Right lung (tissue), 10 donors: ENCODE data around the gene RUNX2. TPM values are rescaled to one million over a fixed set of nuclear protein-coding genes. Genes with fewer than 3 reads are reported as not detected.
"Not testable (repeated sequence)": the region's sequence is repeated elsewhere in the genome, so short reads cannot be mapped to it uniquely, and the experiment has no call there.

Experiments
- DNase-seq, 2 donors: peaks; one replicate each; pipeline ENCODE4 v3.0.0-alpha.2; 2013
- long read RNA-seq, 8 donors: transcript quantifications; one replicate each; lab custom pipeline, GENCODE V29; 2026
- polyA plus RNA-seq, 5 donors: library from polyadenylated mRNA; unstranded; fragments of 120-200 nt; gene quantifications; one replicate each; pipeline versions ENCODE4 v1.2.1 to v1.2.3, GENCODE V29; 2013; ENCODE audit warnings: inconsistent platforms in 1 of 5, low replicate concordance in 1 of 5; ENCODE audit not compliant: insufficient read length in 5 of 5, insufficient read depth in 1 of 5

The RUNX2 gene
- 1 to 10 TPM; 1.8 to 3.9 (median 3.3) TPM for polyA plus RNA-seq
- long read RNA-seq, donor 1: 0 reads
- long read RNA-seq, donor 2: 0 reads
- long read RNA-seq, donor 3, partial matches to known transcripts: 0 of 2 reads
- long read RNA-seq, donor 3, other reads (novel, unspliced or antisense): 0 of 2 reads
- long read RNA-seq, donor 4: 0 reads
- long read RNA-seq, donor 5: 0 reads
- long read RNA-seq, donor 6: 0 reads
- long read RNA-seq, donor 7: 0 reads
- long read RNA-seq, donor 8, full-length matches to known transcripts: 1 of 1 reads
- long read RNA-seq, donor 8, partial matches to known transcripts: 0 of 1 reads
- long read RNA-seq, donor 8, other reads (novel, unspliced or antisense): 0 of 1 reads

- peak; percentile 21 to 28 for DNase-seq
These were observed at the start of gene RUNX2 for GRCh38 chr6:45327956-45328522. Gene RUNX2 (plus strand): TSS chr6:45328330. CDS start chr6:45328727, 397 bp downstream.

- no peak for DNase-seq
These were observed 49.8 kb upstream of the RUNX2 start for GRCh38 chr6:45278367-45278766.

GRCh38 chr6:45286707-45287106 lies 41.4 kb upstream of the RUNX2 start:
- DNase-seq: not testable (repeated sequence)

GRCh38 chr6:45289751-45290514 lies 38.2 kb upstream of the RUNX2 start:
- no peak for DNase-seq

GRCh38 chr6:45293306-45293705 lies 34.8 kb upstream of the RUNX2 start:
- no peak for DNase-seq

GRCh38 chr6:45294065-45294701 lies 33.9 kb upstream of the RUNX2 start:
- DNase-seq: not testable (repeated sequence)

- peak in 1 of 2 donors; percentile 3 for DNase-seq
These were observed 30.8 kb upstream of the RUNX2 start for GRCh38 chr6:45297320-45297719.

- no peak for DNase-seq
These were observed 29.0 kb upstream of the RUNX2 start for GRCh38 chr6:45299096-45299581.

GRCh38 chr6:45300736-45301135 lies 27.4 kb upstream of the RUNX2 start:
- DNase-seq: no peak

- DNase-seq: no peak
These were observed 26.6 kb upstream of the RUNX2 start for GRCh38 chr6:45301348-45302142.

GRCh38 chr6:45302832-45303231 lies 25.3 kb upstream of the RUNX2 start:
- no peak for DNase-seq

GRCh38 chr6:45305546-45305945 lies 22.6 kb upstream of the RUNX2 start:
- no peak for DNase-seq

- no peak for DNase-seq
These were observed 17.9 kb upstream of the RUNX2 start for GRCh38 chr6:45310118-45310788.

GRCh38 chr6:45314146-45314545 lies 14.0 kb upstream of the RUNX2 start:
- DNase-seq: no peak

GRCh38 chr6:45320349-45320748 lies 7.8 kb upstream of the RUNX2 start:
- DNase-seq: no peak

GRCh38 chr6:45323656-45324224 lies 4.4 kb upstream of the RUNX2 start:
- DNase-seq: no peak

GRCh38 chr6:45326698-45327417 lies 1.3 kb upstream of the RUNX2 start:
- DNase-seq: no peak

GRCh38 chr6:45328523-45328922 lies 393 bp downstream of the RUNX2 start:
- DNase-seq: no peak

GRCh38 chr6:45344900-45345299 lies 16.8 kb downstream of the RUNX2 start:
- no peak for DNase-seq
